H1 (cell line): ENCODE data around the gene FGD4. TPM values are rescaled to one million over a fixed set of nuclear protein-coding genes. Genes with fewer than 3 reads are reported as not detected.

Source experiments
- CTCF ChIA-PET: fragments of 300-600 bp; sonication (Branson Sonifier 250); formaldehyde crosslinking; loops from one replicate; lab custom pipeline; 2021; ENCODE audit not compliant: partially characterized antibody; lab: Charles Lee
- POLR2A ChIA-PET: fragments of 300-600 bp; sonication (Branson Sonifier 250); formaldehyde crosslinking; loops from one replicate; lab custom pipeline; 2021; ENCODE audit warnings: inconsistent platforms; ENCODE audit not compliant: partially characterized antibody; lab: Charles Lee
- DNase-seq, 2 experiments: peaks; one replicate each; pipeline versions ENCODE4 v3.0.0 to v3.0.0-alpha.2; 2010 to 2022; ENCODE audit warnings: low spot score in 2 of 2, low read depth in 1 of 2, mixed read lengths in 1 of 2
- FAIRE-seq: peaks from 2 replicates; lab custom pipeline; 2011; peaks lifted over from hg19 to GRCh38; lab: Jason Lieb, UNC
- H2AFZ ChIP-seq: 2 replicates; pipeline ENCODE4 v1.8.1; 2012; ENCODE audit warnings: low read length, inconsistent platforms
- H2AK5ac ChIP-seq: 2 replicates; pipeline ENCODE4 v1.6.1; 2013; ENCODE audit warnings: low read depth, low read length
- H2BK120ac ChIP-seq: replicated peaks from 2 replicates; pipeline ENCODE3; 2013; ENCODE audit warnings: low read depth, low read length, inconsistent platforms
- H2BK12ac ChIP-seq: 2 replicates; pipeline ENCODE4 v1.6.1; 2013; ENCODE audit warnings: low read depth, low read length
- H2BK15ac ChIP-seq: 2 replicates; pipeline ENCODE4 v1.6.1; 2013; ENCODE audit warnings: low read length
- H2BK20ac ChIP-seq: 2 replicates; pipeline ENCODE4 v1.6.1; 2013; ENCODE audit warnings: low read length
- H2BK5ac ChIP-seq: 2 replicates; pipeline ENCODE4 v1.6.1; 2013; ENCODE audit warnings: low read depth, low read length
- H3K14ac ChIP-seq: 2 replicates; pipeline ENCODE4 v1.6.1; 2013; ENCODE audit warnings: inconsistent platforms; ENCODE audit not compliant: insufficient read length
- H3K18ac ChIP-seq: 2 replicates; pipeline ENCODE4 v1.6.1; 2013; ENCODE audit warnings: low read length; ENCODE audit errors: extremely low read depth
- H3K23ac ChIP-seq: 2 replicates; pipeline ENCODE4 v1.6.1; 2013; ENCODE audit warnings: inconsistent platforms; ENCODE audit not compliant: insufficient read length
- H3K23me2 ChIP-seq: 2 replicates; pipeline ENCODE4 v1.6.1; 2013; ENCODE audit warnings: low read depth, low read length
- H3K27ac ChIP-seq: 2 replicates; pipeline ENCODE4 v1.6.1; 2011; ENCODE audit warnings: low read depth, low read length, inconsistent platforms
- H3K27me3 ChIP-seq, 4 experiments: replicated peaks in 1 of 4; 1 replicate in 1 of 4; 2 replicates in 3 of 4; pipeline versions ENCODE4 v1.6.1 to v1.8.1; 2011 to 2013; ENCODE audit warnings: low read length in 3 of 4, mild to moderate bottlenecking in 3 of 4, inconsistent platforms in 2 of 4, mixed read lengths in 2 of 4, moderate library complexity in 1 of 4; ENCODE audit not compliant: control insufficient read depth in 3 of 4, insufficient read depth in 3 of 4; ENCODE audit errors: extremely low read depth in 1 of 4
- H3K36me3 ChIP-seq, 4 experiments: 2 replicates each; pipeline versions ENCODE4 v1.6.1 to v1.8.1; 2011 to 2013; ENCODE audit warnings: mild to moderate bottlenecking in 4 of 4, low read length in 3 of 4, moderate library complexity in 2 of 4, control low read depth in 1 of 4, inconsistent platforms in 1 of 4; ENCODE audit not compliant: insufficient read depth in 4 of 4, control insufficient read depth in 2 of 4
- H3K4ac ChIP-seq: replicated peaks from 2 replicates; pipeline ENCODE3; 2013; ENCODE audit warnings: low read length, low read depth, mixed read lengths, inconsistent platforms; ENCODE audit not compliant: insufficient read length
- H3K4me1 ChIP-seq, 4 experiments: replicated peaks in 1 of 4; 1 replicate in 1 of 4; 2 replicates in 3 of 4; pipeline versions ENCODE4 v1.6.1 to v1.8.1; 2011 to 2013; ENCODE audit warnings: low read length in 3 of 4, inconsistent platforms in 2 of 4, mixed read lengths in 1 of 4; ENCODE audit not compliant: insufficient read depth in 4 of 4, control insufficient read depth in 3 of 4
- H3K4me2 ChIP-seq, 2 experiments: 2 replicates each; pipeline versions ENCODE4 v1.6.1 to v1.8.1; 2011 to 2013; ENCODE audit warnings: low read depth in 2 of 2, low read length in 2 of 2, control low read depth in 1 of 2, inconsistent platforms in 1 of 2, mild to moderate bottlenecking in 1 of 2; ENCODE audit not compliant: insufficient read depth in 1 of 2
- H3K4me3 ChIP-seq, 4 experiments: fragments of 200-600, 300-600 bp in 1 of 4; sonication (generic), shearing (Covaris generic), sonication (Bioruptor Twin) in 1 of 4; 2 replicates each; pipeline versions ENCODE4 v1.5.1 to v1.8.1; 2011 to 2016; ENCODE audit warnings: low read length in 4 of 4, low read depth in 3 of 4, control low read depth in 2 of 4, inconsistent platforms in 2 of 4, mild to moderate bottlenecking in 2 of 4, mixed read lengths in 1 of 4, moderate library complexity in 1 of 4; ENCODE audit not compliant: insufficient read depth in 2 of 4; ENCODE audit errors: extremely low read depth in 1 of 4
- H3K56ac ChIP-seq: replicated peaks from 2 replicates; pipeline ENCODE3; 2013; ENCODE audit warnings: low read depth, mild to moderate bottlenecking, mixed read lengths, low read length, inconsistent platforms; ENCODE audit not compliant: insufficient read length
- H3K79me1 ChIP-seq: 2 replicates; pipeline ENCODE4 v1.6.1; 2013; ENCODE audit warnings: low read depth, low read length, control low read depth
- H3K79me2 ChIP-seq, 2 experiments: 2 replicates each; pipeline versions ENCODE4 v1.6.1 to v1.8.1; 2012 to 2013; ENCODE audit warnings: low read length in 2 of 2, mild to moderate bottlenecking in 2 of 2, inconsistent platforms in 1 of 2; ENCODE audit not compliant: insufficient read depth in 2 of 2, control insufficient read depth in 1 of 2
- H3K9ac ChIP-seq, 4 experiments: replicated peaks in 1 of 4; 1 replicate in 1 of 4; 2 replicates in 3 of 4; pipeline versions ENCODE4 v1.6.1 to v1.8.1; 2011 to 2013; ENCODE audit warnings: low read depth in 3 of 4, low read length in 3 of 4, control low read depth in 2 of 4, mild to moderate bottlenecking in 2 of 4, moderate library complexity in 2 of 4, inconsistent platforms in 1 of 4; ENCODE audit errors: extremely low read depth in 1 of 4
- H3K9me3 ChIP-seq, 2 experiments: 2 replicates each; pipeline versions ENCODE4 v1.6.1 to v1.8.1; 2012 to 2013; ENCODE audit warnings: mild to moderate bottlenecking in 2 of 2, moderate library complexity in 2 of 2, control low read depth in 1 of 2, inconsistent platforms in 1 of 2, low read depth in 1 of 2, low read length in 1 of 2, mixed read lengths in 1 of 2; ENCODE audit not compliant: insufficient read depth in 2 of 2
- H4K20me1 ChIP-seq, 2 experiments: replicated peaks in 1 of 2; 2 replicates each; pipeline versions ENCODE3 to v1.8.1; 2011 to 2013; ENCODE audit warnings: inconsistent platforms in 2 of 2, low read length in 2 of 2, mild to moderate bottlenecking in 1 of 2; ENCODE audit not compliant: insufficient read depth in 2 of 2, control insufficient read depth in 1 of 2
- H4K5ac ChIP-seq: 2 replicates; pipeline ENCODE4 v1.6.1; 2013; ENCODE audit warnings: low read length, low read depth, mixed read lengths, inconsistent platforms; ENCODE audit not compliant: insufficient read length
- H4K8ac ChIP-seq: 2 replicates; pipeline ENCODE4 v1.8.0; 2013; ENCODE audit warnings: mild to moderate bottlenecking, moderate library complexity, low read length, inconsistent platforms; ENCODE audit not compliant: insufficient read depth; ENCODE audit errors: extremely low read depth
- H4K91ac ChIP-seq: replicated peaks from 2 replicates; pipeline ENCODE3; 2013; ENCODE audit warnings: low read length, mixed read lengths, inconsistent platforms; ENCODE audit not compliant: insufficient read length
- EZH2 ChIP-seq: fragments of 200-600 bp; sonication (generic); IDR thresholded peaks from 2 replicates; pipeline ENCODE4 v1.7.1; 2012; ENCODE audit warnings: low read depth, mild to moderate bottlenecking, moderate library complexity, low read length, inconsistent platforms; ENCODE audit not compliant: severe bottlenecking
- PHF8 ChIP-seq: fragments of 200-600 bp; sonication (generic); conservative IDR thresholded peaks from 2 replicates; pipeline ENCODE4 v1.7.1; 2012; ENCODE audit warnings: low read depth, mild to moderate bottlenecking, inconsistent platforms, low read length, moderate library complexity
- WGBS, 2 experiments: shearing (Covaris generic) in 1 of 2; methylation state at CpG; one replicate each; pipeline versions ENCODE4 v1.1.6 to v1.1.7; 2013 to 2015; ENCODE audit warnings: low lambda C conversion rate in 2 of 2, mixed read lengths in 2 of 2, inconsistent platforms in 1 of 2, low coverage in 1 of 2, missing lambda C conversion rate in 1 of 2; ENCODE audit not compliant: insufficient replicate concordance in 2 of 2, insufficient coverage in 1 of 2, insufficient read length in 1 of 2; ENCODE audit errors: extremely low coverage in 1 of 2, missing lambda C conversion rate in 1 of 2; 5-methylcytosine and 5-hydroxymethylcytosine counted together
- polyA plus RNA-seq, 7 experiments: library from polyadenylated mRNA; depleted of rRNA in 3 of 7; stranded (reverse) in 5 of 7; unstranded in 2 of 7; fragments of >200 nt in 5 of 7; fragments of 200-250 nt in 2 of 7; gene quantifications; 1 replicate in 5 of 7; 2 replicates in 1 of 7; 4 replicates in 1 of 7; pipeline versions ENCODE4 v1.2.1 to v1.2.3, GENCODE V29; 2011 to 2013; ENCODE audit warnings: missing spikeins in 2 of 7, mixed read lengths in 2 of 7
- total RNA-seq: library from RNA; stranded (reverse); fragmentation: NEBNext Ultra II Directional; extraction: Animal tissue kit (Norgen Biotek cat#: 25700); gene quantifications from 2 replicates; pipeline ENCODE4 v1.2.1, GENCODE V29; 2021

FGD4 gene
- total and polyA plus RNA-seq, 2 of the 8 experiments (the other 6 are each of a cell fraction or from before 2014, with no cell fraction given): 8.5 to 48.2 TPM

- H3K23me2 ChIP-seq: no peaks in the 10 kb centered on the region
- H4K5ac ChIP-seq: no peak overlapping the region
- H2BK15ac ChIP-seq: peak overlapping the region; percentile 51; the same call in 1 of the 2 replicates
- peak; percentile 63 for FAIRE-seq
- DNase-seq: no peak
- no peak overlapping the region for H3K14ac ChIP-seq
- WGBS, 2 experiments: 86% methylated on average over 14 of the region's 14 CpGs; no CpG with 5 or more reads in 1 of the 2 experiments
- no peak overlapping the region for H2AFZ ChIP-seq
- peaks cover 3 to 4% of the 10 kb centered on the region in 2 experiments for H4K20me1 ChIP-seq
- H3K27me3 ChIP-seq: no peaks in the 10 kb centered on the region
- H3K23ac ChIP-seq: no peak overlapping the region
- no peak overlapping the region for H3K4ac ChIP-seq
- peak overlapping the region; percentile 61; the same call in 1 of the 2 replicates for H3K18ac ChIP-seq
- H3K27ac ChIP-seq: peak overlapping the region; percentile 28; the same call in 1 of the 2 replicates
- no peak overlapping the region for H2BK20ac ChIP-seq
- H2BK120ac ChIP-seq: no peak overlapping the region
- H2BK5ac ChIP-seq: peak overlapping the region; percentile 37
- H3K79me2 ChIP-seq: peaks cover 19 to 96% of the 10 kb centered on the region in 2 experiments
- H3K79me1 ChIP-seq: peaks cover 8% of the 10 kb centered on the region
- no peak overlapping the region for H4K8ac ChIP-seq
- peak overlapping the region in 1 of 2 experiments; percentile 51; a peak in 1 of 4 replicates for H3K4me2 ChIP-seq
- H2AK5ac ChIP-seq: peak overlapping the region; percentile 76; the same call in 1 of the 2 replicates
- H3K4me3 ChIP-seq: no peak overlapping the region
- no peaks in the 10 kb centered on the region for H3K9me3 ChIP-seq
- ChIA-PET CTCF (interaction anchor here (0.6 to 1.3 kb wide), 4 partner anchors 13 to 1142 kb away, joined by 3 to 4 read pairs (median 4); no protein-coding TSS in a partner anchor), POLR2A (interaction anchor here (1.1 kb wide), 1 partner anchor 13 kb away, joined by 5 read pairs; no protein-coding TSS in a partner anchor)
- H3K4me1 ChIP-seq: peaks cover 0 to 17% (median 16%) of the 10 kb centered on the region in 4 experiments; a peak in 5 of 7 replicates
- TF ChIP-seq PHF8: no peak
- no peak for TF ChIP-seq EZH2
- H4K91ac ChIP-seq: peak overlapping the region; percentile 15
- H2BK12ac ChIP-seq: peak overlapping the region; percentile 46; the same call in 1 of the 2 replicates
- peak overlapping the region in 1 of 4 experiments; percentile 36; a peak in 1 of 7 replicates for H3K9ac ChIP-seq
- no peak overlapping the region for H3K56ac ChIP-seq
- H3K36me3 ChIP-seq: no peaks in the 10 kb centered on the region
Measured at GRCh38 chr12:32446316-32447119, 47.2 kb downstream of the FGD4 start.
